ENCODE measurements around the gene OR1L6. TPM values are rescaled to one million over a fixed set of nuclear protein-coding genes. Genes with fewer than 3 reads are reported as not detected.

OR1L6 gene
- polyA plus RNA-seq, 12 donors = not detected

Other genes with a start within 250 kb of the OR1L6 start
- gene OR1J2, start 231.5 kb upstream of the OR1L6 start, polyA plus RNA-seq (ENCODE audit: insufficient read length in 12 of 12) = not detected
- gene OR1J4, start 223.2 kb upstream of the OR1L6 start, polyA plus RNA-seq (ENCODE audit: insufficient read length in 12 of 12) = not detected
- gene OR1N1, start 215.0 kb upstream of the OR1L6 start, polyA plus RNA-seq (ENCODE audit: insufficient read length in 12 of 12) = not detected
- gene OR1N2, start 189.2 kb upstream of the OR1L6 start, polyA plus RNA-seq (ENCODE audit: insufficient read length in 12 of 12) = not detected
- gene OR1L8, start 158.9 kb upstream of the OR1L6 start, polyA plus RNA-seq (ENCODE audit: insufficient read length in 12 of 12) = under 1 TPM in 10 of 12 donors, not detected in 2; 0.07 to 0.27 (median 0.14) TPM
- gene OR1Q1, start 127.6 kb upstream of the OR1L6 start, polyA plus RNA-seq (ENCODE audit: insufficient read length in 12 of 12) = not detected
- not detected for gene OR1B1, start 84.7 kb upstream of the OR1L6 start, polyA plus RNA-seq (ENCODE audit: insufficient read length in 12 of 12)
- gene OR1L1, start 80.6 kb upstream of the OR1L6 start, polyA plus RNA-seq (ENCODE audit: insufficient read length in 12 of 12) = not detected
- not detected for gene OR1L3, start 67.2 kb upstream of the OR1L6 start, polyA plus RNA-seq (ENCODE audit: insufficient read length in 12 of 12)
- gene OR1L4, start 18.3 kb upstream of the OR1L6 start, polyA plus RNA-seq (ENCODE audit: insufficient read length in 12 of 12) = not detected
- not detected for gene OR5C1, start 46.6 kb downstream of the OR1L6 start, polyA plus RNA-seq (ENCODE audit: insufficient read length in 12 of 12)
- not detected for gene OR1K1, start 57.8 kb downstream of the OR1L6 start, polyA plus RNA-seq (ENCODE audit: insufficient read length in 12 of 12)
- gene PDCL, start 86.3 kb downstream of the OR1L6 start, polyA plus RNA-seq (ENCODE audit: insufficient read length in 12 of 12) = 10 to 100 TPM in 11 of 12 donors, not detected in 1; 16.1 to 29.0 (median 21.0) TPM
- 10 to 100 TPM in 11 of 12 donors, not detected in 1; 30.4 to 42.4 (median 32.0) TPM for gene RC3H2, start 163.1 kb downstream of the OR1L6 start, polyA plus RNA-seq (ENCODE audit: insufficient read length in 12 of 12)
- gene ZBTB6, start 171.0 kb downstream of the OR1L6 start, polyA plus RNA-seq (ENCODE audit: insufficient read length in 12 of 12) = 10 to 100 TPM in 9 of 12 donors, 1 to 10 TPM in 2, not detected in 1; 9.0 to 13.7 (median 12.0) TPM
- 10 to 100 TPM in 7 of 12 donors, 1 to 10 TPM in 4, not detected in 1; 8.8 to 11.3 (median 10.6) TPM for gene ZBTB26, start 189.2 kb downstream of the OR1L6 start, polyA plus RNA-seq (ENCODE audit: insufficient read length in 12 of 12)
- gene RABGAP1, start 198.7 kb downstream of the OR1L6 start, polyA plus RNA-seq (ENCODE audit: insufficient read length in 12 of 12) = 10 to 100 TPM in 11 of 12 donors, not detected in 1; 20.9 to 63.0 (median 39.2) TPM